Measurements from ENCODE around the gene RNF152.

RNF152 gene

DNA sequence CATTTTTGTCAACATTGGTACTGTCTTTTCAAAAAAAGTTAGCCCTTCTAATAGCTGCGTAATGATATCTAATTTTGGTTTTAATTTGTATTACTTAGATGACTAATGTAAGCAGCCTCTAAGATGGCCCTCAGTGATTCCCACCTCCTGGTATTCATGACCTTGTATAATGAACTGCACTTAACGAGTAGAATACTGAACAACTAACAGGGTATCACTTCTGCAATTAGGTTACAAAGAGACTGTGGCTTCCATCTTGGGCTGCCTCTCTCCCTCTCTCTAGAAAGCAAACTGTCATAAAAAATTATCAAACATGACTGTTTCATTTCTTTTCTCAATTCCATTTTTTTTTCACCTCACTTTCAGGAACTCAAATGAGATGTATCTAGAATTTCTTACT lies 120.9 kb downstream of the RNF152 start:
- Histone ChIP-seq H3K36me3 (ENCODE audit: insufficient read depth, low read length) (no peaks in the 10 kb centered on the region), H3K9ac (ENCODE audit: low read length) (no peak overlapping the region), H4K20me1 (ENCODE audit: insufficient read depth, low read length) (no peaks in the 10 kb centered on the region), H2AFZ (ENCODE audit: low read length) (no peak overlapping the region), H3K27me3 (ENCODE audit: insufficient read depth, low read length) (no peaks in the 10 kb centered on the region), H3K27ac (ENCODE audit: low read depth, low read length, poor library complexity, severe bottlenecking) (no peak overlapping the region), H3K4me2 (ENCODE audit: low read length) (no peak overlapping the region), H3K9me2 (ENCODE audit: low read depth, low read length) (no peaks in the 10 kb centered on the region), H3K4me3 (ENCODE audit: low read depth, low read length, poor library complexity, severe bottlenecking) (no peak overlapping the region), H3K4me1 (ENCODE audit: insufficient read depth, low read length, severe bottlenecking) (no peaks in the 10 kb centered on the region), H3K9me3 (ENCODE audit: low read length) (no peaks in the 10 kb centered on the region; the same call in 1 of the 2 replicates), H3K79me2 (ENCODE audit: insufficient read depth, low read length) (no peaks in the 10 kb centered on the region), H3F3A (ENCODE audit: insufficient read depth, low read length) (no peaks in the 10 kb centered on the region)
- no peak for TF ChIP-seq CTCF (IDR thresholded peaks at IDR 0.05; ENCODE audit: low read length)
- no peak for TF ChIP-seq EZH2 (IDR thresholded peaks at IDR 0.05; ENCODE audit: borderline replicate concordance, low read length)

DNA sequence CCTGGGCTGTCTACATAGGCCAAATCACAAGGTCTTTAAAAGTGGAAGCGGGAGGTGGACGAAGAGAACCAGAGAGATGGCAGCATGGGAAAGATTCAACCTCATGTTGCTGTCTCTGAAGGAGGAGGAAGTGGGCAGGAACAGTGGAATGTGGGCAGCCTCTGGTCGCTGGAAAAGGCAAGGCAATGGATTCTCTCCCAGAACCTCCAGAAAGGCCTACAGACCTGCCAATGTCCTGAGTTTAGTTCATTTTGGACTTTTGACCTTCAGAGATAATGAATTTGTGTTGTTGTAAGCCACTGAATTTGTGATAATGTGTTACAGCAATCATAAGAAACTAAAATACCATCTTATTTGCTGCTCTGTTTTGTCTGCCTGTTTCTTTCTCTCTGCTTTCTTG lies 122.5 kb downstream of the RNF152 start:
- TF ChIP-seq CTCF (IDR thresholded peaks at IDR 0.05; ENCODE audit: low read length) (no peak), EZH2 (IDR thresholded peaks at IDR 0.05; ENCODE audit: borderline replicate concordance, low read length) (no peak)
- H3K9me2 ChIP-seq (ENCODE audit: low read depth, low read length) = no peaks in the 10 kb centered on the region
- no peak overlapping the region for H3K27ac ChIP-seq (ENCODE audit: low read depth, low read length, poor library complexity, severe bottlenecking)
- no peak overlapping the region for H3K4me2 ChIP-seq (ENCODE audit: low read length)
- H3K79me2 ChIP-seq (ENCODE audit: insufficient read depth, low read length) = no peaks in the 10 kb centered on the region
- H3K36me3 ChIP-seq (ENCODE audit: insufficient read depth, low read length) = no peaks in the 10 kb centered on the region
- H3K4me1 ChIP-seq (ENCODE audit: insufficient read depth, low read length, severe bottlenecking) = no peaks in the 10 kb centered on the region
- no peak overlapping the region for H3K4me3 ChIP-seq (ENCODE audit: low read depth, low read length, poor library complexity, severe bottlenecking)
- no peaks in the 10 kb centered on the region for H4K20me1 ChIP-seq (ENCODE audit: insufficient read depth, low read length)
- no peaks in the 10 kb centered on the region for H3F3A ChIP-seq (ENCODE audit: insufficient read depth, low read length)
- no peak overlapping the region for H3K9ac ChIP-seq (ENCODE audit: low read length)
- no peak overlapping the region for H2AFZ ChIP-seq (ENCODE audit: low read length)
- no peaks in the 10 kb centered on the region for H3K27me3 ChIP-seq (ENCODE audit: insufficient read depth, low read length)
- H3K9me3 ChIP-seq (ENCODE audit: low read length) = no peaks in the 10 kb centered on the region; the same call in 1 of the 2 replicates

- Histone ChIP-seq H3K27me3 (ENCODE audit: insufficient read depth, low read length) (no peaks in the 10 kb centered on the region), H3K36me3 (ENCODE audit: insufficient read depth, low read length) (no peaks in the 10 kb centered on the region), H4K20me1 (ENCODE audit: insufficient read depth, low read length) (no peaks in the 10 kb centered on the region), H3K27ac (ENCODE audit: low read depth, low read length, poor library complexity, severe bottlenecking) (no peak overlapping the region), H3K9ac (ENCODE audit: low read length) (no peak overlapping the region), H3K9me3 (ENCODE audit: low read length) (no peaks in the 10 kb centered on the region), H3F3A (ENCODE audit: insufficient read depth, low read length) (no peaks in the 10 kb centered on the region), H2AFZ (ENCODE audit: low read length) (no peak overlapping the region), H3K79me2 (ENCODE audit: insufficient read depth, low read length) (no peaks in the 10 kb centered on the region), H3K4me3 (ENCODE audit: low read depth, low read length, poor library complexity, severe bottlenecking) (no peak overlapping the region), H3K4me2 (ENCODE audit: low read length) (no peak overlapping the region), H3K9me2 (ENCODE audit: low read depth, low read length) (no peaks in the 10 kb centered on the region), H3K4me1 (ENCODE audit: insufficient read depth, low read length, severe bottlenecking) (no peaks in the 10 kb centered on the region)
- no peak for TF ChIP-seq EZH2 (IDR thresholded peaks at IDR 0.05; ENCODE audit: borderline replicate concordance, low read length)
- no peak for TF ChIP-seq CTCF (IDR thresholded peaks at IDR 0.05; ENCODE audit: low read length)
These were observed 126.4 kb downstream of the RNF152 start for GRCh38 chr18:61766266-61766884.
